ENCODE measurements around the gene MRPS2.
"Not testable (repeated sequence)": the region's sequence is repeated elsewhere in the genome, so short reads cannot be mapped to it uniquely, and the experiment has no call there.

The MRPS2 gene

DNA sequence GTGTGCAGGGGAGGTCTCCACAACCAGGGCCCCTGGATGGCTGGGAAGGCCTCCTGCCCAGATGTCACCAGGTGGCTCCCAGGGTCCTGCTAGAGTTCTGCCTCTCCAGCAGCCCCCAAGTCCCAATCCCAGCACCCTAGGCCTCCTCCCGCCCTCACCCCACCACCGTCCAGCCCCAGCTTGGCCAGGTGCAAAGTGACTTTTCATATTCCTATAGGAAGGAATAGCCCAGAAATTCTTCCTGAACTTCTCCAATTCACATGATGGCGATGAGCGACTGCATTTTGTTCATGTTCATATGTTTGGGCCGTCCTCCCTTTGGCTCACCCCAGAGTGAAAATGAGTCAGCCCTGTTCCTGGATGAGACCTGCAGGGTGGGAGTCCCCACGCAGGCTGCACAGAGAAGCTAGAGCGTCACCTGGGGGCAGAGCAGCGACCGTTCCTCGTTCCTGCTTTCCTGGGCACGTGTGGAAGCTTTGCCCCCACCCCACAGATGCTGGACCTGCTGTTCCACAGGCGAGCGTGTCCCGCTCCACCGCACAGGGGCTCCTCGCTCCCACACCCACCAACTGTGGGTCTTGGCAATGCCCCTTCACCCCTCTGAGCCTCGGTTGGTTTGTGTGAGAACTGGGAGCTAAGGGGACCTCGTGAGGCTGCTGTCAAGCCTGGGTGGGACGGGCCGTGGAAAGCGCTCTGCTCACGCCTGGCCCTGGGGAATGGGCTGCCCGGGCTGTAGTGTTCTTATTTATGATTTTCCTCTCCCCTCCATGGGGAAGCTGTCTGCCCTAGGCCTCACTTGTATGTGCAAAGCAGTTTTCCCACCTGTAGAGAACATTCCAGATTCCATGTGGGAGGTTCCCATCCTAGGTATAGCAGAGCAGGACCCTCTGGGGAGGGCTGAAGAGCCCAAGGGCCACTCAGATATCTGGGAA lies 6.9 kb downstream of the MRPS2 start:
- TF ChIP-seq, protein P1, sequence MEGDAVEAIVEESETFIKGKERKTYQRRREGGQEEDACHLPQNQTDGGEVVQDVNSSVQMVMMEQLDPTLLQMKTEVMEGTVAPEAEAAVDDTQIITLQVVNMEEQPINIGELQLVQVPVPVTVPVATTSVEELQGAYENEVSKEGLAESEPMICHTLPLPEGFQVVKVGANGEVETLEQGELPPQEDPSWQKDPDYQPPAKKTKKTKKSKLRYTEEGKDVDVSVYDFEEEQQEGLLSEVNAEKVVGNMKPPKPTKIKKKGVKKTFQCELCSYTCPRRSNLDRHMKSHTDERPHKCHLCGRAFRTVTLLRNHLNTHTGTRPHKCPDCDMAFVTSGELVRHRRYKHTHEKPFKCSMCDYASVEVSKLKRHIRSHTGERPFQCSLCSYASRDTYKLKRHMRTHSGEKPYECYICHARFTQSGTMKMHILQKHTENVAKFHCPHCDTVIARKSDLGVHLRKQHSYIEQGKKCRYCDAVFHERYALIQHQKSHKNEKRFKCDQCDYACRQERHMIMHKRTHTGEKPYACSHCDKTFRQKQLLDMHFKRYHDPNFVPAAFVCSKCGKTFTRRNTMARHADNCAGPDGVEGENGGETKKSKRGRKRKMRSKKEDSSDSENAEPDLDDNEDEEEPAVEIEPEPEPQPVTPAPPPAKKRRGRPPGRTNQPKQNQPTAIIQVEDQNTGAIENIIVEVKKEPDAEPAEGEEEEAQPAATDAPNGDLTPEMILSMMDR (IDR thresholded peaks at IDR 0.05; ENCODE audit: low read depth, low read length) = no peak
- no peak for DNase-seq (ENCODE audit: extremely low read depth, low read depth)

DNA sequence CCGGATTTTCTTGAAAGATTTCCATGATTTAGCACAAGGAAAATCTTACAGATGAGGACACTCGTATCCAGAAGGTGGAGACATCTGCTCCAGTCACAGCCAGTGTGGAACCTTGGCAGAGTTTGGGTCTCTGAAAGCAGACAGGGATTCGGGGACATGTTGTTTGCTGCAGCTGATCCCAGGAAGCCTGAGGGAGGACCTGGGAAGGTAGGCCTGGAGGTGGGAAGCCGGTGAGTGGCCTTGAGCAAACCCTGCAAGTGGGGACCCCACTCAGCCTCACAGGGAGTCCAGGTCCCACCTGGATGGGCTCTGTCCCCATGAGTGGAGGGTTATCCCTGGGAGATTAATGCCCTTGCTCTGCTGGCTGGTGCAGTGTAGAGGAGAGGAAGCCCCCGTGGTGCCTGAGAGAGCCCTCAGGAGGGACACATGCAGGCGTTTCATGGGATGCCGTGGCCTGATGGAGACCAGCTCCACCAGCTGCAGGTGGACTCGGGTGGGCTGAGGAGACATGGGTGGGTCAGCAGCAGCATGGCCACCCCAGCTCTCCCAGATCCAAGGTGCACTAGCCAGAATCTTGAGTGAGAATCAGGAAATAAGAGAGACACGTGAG lies 7.8 kb downstream of the MRPS2 start:
- DNase-seq (ENCODE audit: extremely low read depth, low read depth) = no peak

DNA sequence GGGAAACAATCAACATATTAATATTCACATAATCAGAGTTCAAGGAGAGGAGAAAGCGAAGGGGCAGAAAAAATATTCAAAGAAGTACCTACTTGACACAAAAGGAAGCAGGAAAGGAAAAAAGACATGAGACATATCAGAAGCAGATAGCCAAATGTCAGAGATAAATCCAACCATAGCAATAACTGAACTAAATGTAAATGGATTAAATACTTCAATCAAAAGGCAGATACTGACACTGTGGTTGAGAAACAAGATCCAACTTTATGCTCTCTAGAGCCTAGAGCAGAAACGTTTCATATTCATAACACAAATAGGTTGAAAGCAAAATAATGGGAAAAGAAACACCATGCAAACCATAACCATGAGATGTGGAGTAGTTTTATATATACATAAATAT lies 9.0 kb downstream of the MRPS2 start:
- DNase-seq (ENCODE audit: extremely low read depth, low read depth) = no peak
- TF ChIP-seq, protein P1 (IDR thresholded peaks at IDR 0.05; ENCODE audit: low read depth, low read length) = no peak

More for the DNA sequence above, 7.8 kb downstream of the MRPS2 start:
- TF ChIP-seq, protein P1 (IDR thresholded peaks at IDR 0.05; ENCODE audit: low read depth, low read length) = no peak

DNA sequence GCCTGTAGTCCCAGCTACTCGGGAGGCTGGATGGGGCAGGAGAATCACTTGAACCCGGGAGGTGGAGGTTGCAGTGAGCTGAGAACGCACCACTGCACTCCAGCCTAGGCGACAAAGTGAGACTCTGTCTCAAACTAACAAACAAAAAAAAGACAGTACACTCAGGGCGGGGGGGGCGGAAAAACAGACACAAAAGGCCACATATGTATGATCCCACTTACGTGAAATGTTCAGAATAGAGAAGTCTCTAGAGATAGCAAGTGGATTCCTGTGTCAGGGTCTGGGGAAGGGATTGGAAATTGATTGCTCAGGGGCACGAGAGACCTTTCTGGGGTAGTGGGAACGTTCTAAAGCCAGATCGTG lies 11.7 kb downstream of the MRPS2 start:
- TF ChIP-seq, protein P1 (IDR thresholded peaks at IDR 0.05; ENCODE audit: low read depth, low read length) = no peak
- no peak for DNase-seq (ENCODE audit: extremely low read depth, low read depth)

DNA sequence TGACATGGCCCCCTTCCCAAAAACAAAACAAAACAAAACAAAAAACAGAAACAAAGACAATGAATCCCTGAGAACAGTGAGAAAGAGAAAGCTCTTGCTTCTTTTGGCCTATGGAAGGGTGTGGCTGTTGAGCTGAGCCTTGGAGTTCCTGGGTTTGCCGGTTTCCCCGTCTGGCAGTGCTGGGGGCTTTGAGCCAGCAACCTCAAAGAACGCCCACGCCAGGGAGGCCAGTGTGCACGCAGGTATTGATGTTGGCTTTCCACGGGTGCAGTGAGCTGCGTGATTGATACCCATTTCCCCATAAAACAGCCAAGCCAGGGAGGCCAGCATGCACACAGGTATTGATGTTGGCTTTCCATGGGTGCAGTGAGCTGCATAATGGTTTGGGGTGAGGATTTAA lies 12.4 kb downstream of the MRPS2 start:
- TF ChIP-seq, protein P1 (IDR thresholded peaks at IDR 0.05; ENCODE audit: low read depth, low read length) = no peak
- no peak for DNase-seq (ENCODE audit: extremely low read depth, low read depth)

DNA sequence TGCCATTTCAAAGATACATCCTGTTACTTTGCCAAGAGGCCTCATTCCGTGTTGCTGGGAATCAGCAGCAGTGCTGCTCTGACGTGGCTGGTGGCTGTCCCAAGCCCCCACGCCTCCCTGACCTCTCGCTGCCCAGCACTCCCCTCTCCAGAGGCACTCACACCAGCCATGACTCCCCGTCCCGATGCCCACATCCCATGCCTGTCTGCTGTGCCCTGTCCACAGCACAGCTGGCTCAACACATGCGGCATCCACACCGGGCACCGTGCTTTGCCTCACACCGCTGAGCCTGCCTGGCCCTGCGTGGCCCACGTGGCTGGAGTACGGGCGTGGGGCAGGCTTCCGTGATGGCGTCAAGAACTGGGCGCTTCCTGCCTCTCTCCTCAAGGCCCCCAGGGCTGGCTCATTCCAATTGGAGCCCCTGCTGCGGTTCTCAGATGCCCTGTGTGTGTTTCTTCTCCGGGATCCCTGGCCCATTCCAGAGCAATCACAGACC lies 12.9 kb downstream of the MRPS2 start:
- TF ChIP-seq, protein P1 (IDR thresholded peaks at IDR 0.05; ENCODE audit: low read depth, low read length) = no peak
- no peak for DNase-seq (ENCODE audit: extremely low read depth, low read depth)

DNA sequence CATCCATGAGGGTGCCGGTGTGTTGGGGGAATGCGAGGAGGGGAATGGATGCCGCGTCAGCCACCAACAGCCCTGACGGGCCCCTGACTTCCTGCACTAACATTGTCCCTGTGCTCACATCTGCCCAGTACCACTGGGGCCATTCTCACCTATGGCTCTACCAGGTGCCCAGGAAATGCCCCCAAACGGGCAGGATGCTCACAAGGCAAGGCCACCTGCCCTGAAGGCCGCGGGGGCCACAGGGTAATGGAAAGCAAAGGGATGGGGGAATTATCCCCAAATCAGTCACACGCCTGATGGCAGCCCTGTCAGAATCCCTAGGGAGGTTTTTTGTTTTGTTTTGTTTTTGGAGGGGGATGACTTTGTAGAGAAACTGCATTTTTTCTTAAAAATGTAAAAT lies 13.4 kb downstream of the MRPS2 start:
- DNase-seq (ENCODE audit: extremely low read depth, low read depth) = not testable (repeated sequence)

Measured in AG09319 (cell line).